Gastrocnemius medialis (tissue), 4 donors: ENCODE measurements around the gene ZC3H4.
A peak's percentile ranks its signal among the peaks of the same experiment; 100 is the strongest.

ENCODE experiments used
- CTCF ChIP-seq, 5 experiments: fragments of 450-650 bp in 3 of 5; fragments of 200-600 bp in 2 of 5; sonication (generic) in 2 of 5; IDR thresholded peaks in 4 of 5; conservative IDR thresholded peaks in 1 of 5; 1 replicate in 4 of 5; 2 replicates in 1 of 5; pipeline ENCODE4 v1.5.1; 2016 to 2019; ENCODE audit warnings: antibody characterized with exemption in 5 of 5, mild to moderate bottlenecking in 3 of 5, moderate library complexity in 3 of 5
- POLR2A ChIP-seq, 2 donors: fragments of 450-650 bp; IDR thresholded peaks; one replicate each; pipeline ENCODE4 v1.6.1; 2017; ENCODE audit warnings: antibody characterized with exemption in 2 of 2, mild to moderate bottlenecking in 2 of 2, moderate library complexity in 2 of 2

DNA sequence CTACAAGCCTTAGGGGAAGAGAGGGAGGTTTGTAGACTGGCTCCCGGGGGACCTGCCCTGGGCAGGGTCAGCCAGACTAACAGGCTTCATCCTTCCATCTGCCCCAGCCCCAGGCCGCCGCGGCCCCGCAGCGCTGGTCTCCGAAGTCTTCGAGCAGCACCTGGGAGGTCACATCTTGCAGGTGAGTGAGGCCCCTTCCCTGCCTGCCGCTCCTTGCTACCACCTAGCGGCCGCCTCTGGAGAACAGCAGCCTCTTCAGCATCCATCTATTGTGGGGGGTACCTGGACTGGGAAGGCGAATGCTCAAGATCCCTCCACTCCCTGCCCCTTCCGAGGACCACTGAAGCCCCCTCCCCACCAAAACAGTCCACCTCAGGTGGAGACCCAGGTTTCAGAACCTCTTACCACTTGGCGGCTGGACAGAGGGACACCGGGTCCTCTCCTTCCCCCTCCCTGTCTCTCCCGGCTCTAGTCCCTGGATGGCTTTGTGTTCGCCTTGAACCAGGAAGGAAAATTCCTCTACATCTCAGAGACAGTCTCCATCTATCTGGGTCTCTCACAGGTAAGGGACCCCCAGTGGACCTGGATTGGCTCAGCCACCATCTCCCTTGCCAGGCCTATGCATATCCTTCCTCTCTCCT, 81.3 kb downstream of the ZC3H4 start:
- peak; percentile 25 to 84 (median 64) for TF ChIP-seq CTCF (IDR thresholded peaks at IDR 0.05 in 4 of 5, conservative IDR thresholded peaks at IDR 0.05 in 1 of 5)
- TF ChIP-seq POLR2A (IDR thresholded peaks at IDR 0.05): no peak
